CD4-positive, alpha-beta T cell (primary cell): ENCODE results near the gene HABP4. TPM values are rescaled to one million over a fixed set of nuclear protein-coding genes. Genes with fewer than 3 reads are reported as not detected.

Experiments used
- ATAC-seq: fragments of 200-7000 bp; cut with Tn5 transposase; one replicate; pipeline ENCODE4 v1.10.0; 2022; ENCODE audit warnings: mild to moderate bottlenecking; ENCODE audit not compliant: poor library complexity
- CTCF ChIA-PET: fragments of 350-600 bp; sonication (Branson Sonifier 250); formaldehyde crosslinking; loops from one replicate; lab custom pipeline; 2021; ENCODE audit warnings: antibody characterized with exemption, inconsistent platforms; lab: Charles Lee
- POLR2A ChIA-PET: fragments of 350-600 bp; sonication (Branson Sonifier 250); formaldehyde crosslinking; loops from one replicate; lab custom pipeline; 2021; ENCODE audit warnings: antibody characterized with exemption, inconsistent platforms; lab: Charles Lee
- DNase-seq, 14 experiments: peaks; one replicate each; pipeline ENCODE4 v3.0.0-alpha.2; 2013 to 2020; ENCODE audit warnings: mixed read lengths in 2 of 14
- H3K27ac ChIP-seq, 2 donors: one replicate each; pipeline versions ENCODE4 v1.5.1 to v1.7.0; 2013; ENCODE audit warnings: low read length in 2 of 2, low read depth in 1 of 2, mild to moderate bottlenecking in 1 of 2
- H3K27me3 ChIP-seq, 2 experiments: 1 replicate in 1 of 2; 2 replicates in 1 of 2; pipeline versions ENCODE4 v1.6.1 to v1.7.0; 2013; ENCODE audit warnings: low read length in 2 of 2, control low read depth in 1 of 2, mild to moderate bottlenecking in 1 of 2, moderate library complexity in 1 of 2; ENCODE audit not compliant: insufficient read depth in 2 of 2, control insufficient read depth in 1 of 2
- H3K36me3 ChIP-seq: one replicate; pipeline ENCODE4 v1.6.1; 2013; ENCODE audit warnings: low read length, control low read depth; ENCODE audit not compliant: insufficient read depth
- H3K4me1 ChIP-seq: one replicate; pipeline ENCODE4 v1.6.1; 2013; ENCODE audit warnings: low read length, control low read depth; ENCODE audit not compliant: insufficient read depth
- H3K4me3 ChIP-seq: one replicate; pipeline ENCODE4 v1.5.1; 2013; ENCODE audit warnings: mild to moderate bottlenecking, low read length, moderate library complexity
- H3K9me3 ChIP-seq, 2 experiments: 1 replicate in 1 of 2; 2 replicates in 1 of 2; pipeline versions ENCODE4 v1.6.1 to v1.7.0; 2013; ENCODE audit warnings: low read length in 2 of 2, mild to moderate bottlenecking in 2 of 2, control low read depth in 1 of 2, moderate library complexity in 1 of 2; ENCODE audit not compliant: control insufficient read depth in 1 of 2, insufficient read depth in 1 of 2
- H3K27ac Mint-ChIP-seq: one replicate; pipeline ENCODE4 v1.8.0; 2020; ENCODE audit warnings: mixed read lengths
- H3K27me3 Mint-ChIP-seq: one replicate; pipeline ENCODE4 v1.8.0; 2021; ENCODE audit warnings: mixed read lengths
- H3K36me3 Mint-ChIP-seq: one replicate; pipeline ENCODE4 v1.8.0; 2021; ENCODE audit warnings: low read depth, mixed read lengths
- H3K4me1 Mint-ChIP-seq: one replicate; pipeline ENCODE4 v1.8.0; 2021; ENCODE audit warnings: low read depth, mixed read lengths
- H3K4me3 Mint-ChIP-seq: one replicate; pipeline ENCODE4 v1.8.0; 2020; ENCODE audit warnings: mild to moderate bottlenecking, mixed read lengths
- H3K9me3 Mint-ChIP-seq: one replicate; pipeline ENCODE4 v1.8.0; 2020; ENCODE audit warnings: mixed read lengths
- CTCF ChIP-seq: fragments of 200-600 bp; IDR thresholded peaks from one replicate; pipeline ENCODE4 v1.8.0; 2022; ENCODE audit warnings: antibody characterized with exemption, mild to moderate bottlenecking
- intact Hi-C, 2 experiments: fragments of 100-400 bp; cut with DNase I in 1 of 2; cut with micrococcal nuclease in 1 of 2; formaldehyde crosslinking; loops; one replicate each; pipeline versions ENCODE4 v1.15.1 to v1.9.0; 2023 to 2025; cut with DNase I, micrococcal nuclease
- total RNA-seq, 174 experiments: library from RNA in 2 of 174; stranded (reverse) in 2 of 174; gene quantifications; one replicate each; pipeline ENCODE4 v1.2.3 and lab custom pipeline; 2021 to 2026

HABP4 gene
- total RNA-seq, 2 experiments from 2014 or later, result 29.7 to 31.7 TPM

GRCh38 chr9:96540106-96540505 lies 90.1 kb downstream of the HABP4 start:
- no peak overlapping the region for H3K27ac ChIP-seq
- no peaks in the 10 kb centered on the region for H3K4me1 ChIP-seq
- Mint-ChIP-seq H3K4me1 (no peaks in the 10 kb centered on the region), H3K9me3 (no peaks in the 10 kb centered on the region), H3K36me3 (peaks cover 28% of the 10 kb centered on the region), H3K27me3 (no peaks in the 10 kb centered on the region), H3K4me3 (no peak overlapping the region), H3K27ac (no peak overlapping the region)
- H3K27me3 ChIP-seq, result no peaks in the 10 kb centered on the region
- peaks cover 4% of the 10 kb centered on the region for H3K36me3 ChIP-seq
- H3K9me3 ChIP-seq, result no peaks in the 10 kb centered on the region
- ATAC-seq, result no peak
- DNase-seq, result no peak
- ChIA-PET CTCF (no interaction called here), POLR2A (no interaction called here)
- intact Hi-C loops, result no loop called here
- H3K4me3 ChIP-seq, result no peak overlapping the region
- no peak for TF ChIP-seq CTCF

Other genes with a start within 250 kb of the HABP4 start
- gene HSD17B3, start 148.0 kb upstream of the HABP4 start, total RNA-seq, result under 1 TPM; 0.42 to 0.80 TPM
- 10 to 100 TPM; 13.2 to 14.7 TPM for gene SLC35D2, start 66.5 kb upstream of the HABP4 start, total RNA-seq
- gene ZNF367, start 31.8 kb upstream of the HABP4 start, total RNA-seq, result 1 to 10 TPM; 6.5 to 6.7 TPM
- gene CDC14B, start 169.7 kb downstream of the HABP4 start, total RNA-seq, result 1 to 10 TPM; 3.5 TPM
- gene PRXL2C, start 205.1 kb downstream of the HABP4 start, total RNA-seq, result 10 to 100 TPM; 25.0 to 25.4 TPM